HG03175 (cell line): ENCODE measurements around the gene HOXB4.

Experiments used
- ATAC-seq: cut with Tn5 transposase; IDR thresholded peaks from one replicate; pipeline ENCODE4 v1.9.1; 2021; ENCODE audit warnings: mild to moderate bottlenecking, moderate library complexity; ENCODE audit not compliant: unreplicated experiment

Gene HOXB4

DNA sequence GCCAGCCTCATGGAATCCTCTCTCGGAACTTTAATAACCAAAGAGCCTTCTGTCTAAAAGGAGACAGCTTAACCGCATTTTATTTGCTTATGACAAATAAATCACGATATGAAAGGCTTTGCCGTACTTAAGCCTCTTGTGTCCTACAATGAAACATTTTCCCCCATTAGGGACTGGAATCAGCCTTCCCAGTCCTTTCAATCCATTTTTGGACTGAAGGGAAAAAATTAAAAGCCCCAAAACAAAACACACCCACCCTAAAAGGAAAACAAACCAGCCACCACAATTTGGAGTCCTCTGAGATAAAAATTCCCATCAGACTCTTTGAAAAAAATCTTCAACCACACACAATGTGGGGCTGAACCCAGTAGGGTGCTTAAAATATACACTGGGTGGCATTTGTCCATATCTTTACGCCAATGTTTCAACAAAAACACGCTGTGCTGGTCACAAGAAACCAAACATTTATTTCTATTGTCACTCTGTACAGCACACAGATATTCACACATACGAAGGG is 3.0 kb downstream of the HOXB4 start:
- ATAC-seq = no peak

DNA sequence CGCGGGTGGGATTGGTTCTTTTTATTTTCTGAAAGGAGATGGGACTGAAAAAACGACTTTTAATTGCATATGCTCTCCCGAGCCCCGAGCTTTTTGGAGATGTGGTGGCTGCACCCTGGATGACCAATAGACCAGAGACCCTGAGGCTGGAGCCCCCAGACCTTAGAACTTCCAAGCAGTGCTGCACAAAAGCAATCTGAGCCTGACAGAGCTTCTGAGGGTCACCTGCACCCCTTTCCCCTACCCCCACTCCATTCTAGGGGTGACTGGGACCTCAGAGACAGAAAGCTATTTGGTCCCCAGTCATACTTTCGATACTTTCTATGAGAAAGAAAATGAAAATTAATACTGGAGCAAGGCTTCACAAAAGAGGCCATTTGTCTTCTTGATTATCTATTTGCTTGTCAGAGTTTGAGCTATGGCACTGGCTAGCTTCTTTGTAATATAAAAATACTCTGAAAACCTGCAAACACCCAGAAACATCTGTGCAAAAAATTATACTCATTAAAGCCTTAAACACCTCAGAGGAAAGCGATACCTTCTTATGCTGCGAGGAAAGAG is 3.6 kb downstream of the HOXB4 start:
- no peak for ATAC-seq

- no peak for ATAC-seq
These were observed 6.2 kb downstream of the HOXB4 start for GRCh38 chr17:48571826-48572417.

DNA sequence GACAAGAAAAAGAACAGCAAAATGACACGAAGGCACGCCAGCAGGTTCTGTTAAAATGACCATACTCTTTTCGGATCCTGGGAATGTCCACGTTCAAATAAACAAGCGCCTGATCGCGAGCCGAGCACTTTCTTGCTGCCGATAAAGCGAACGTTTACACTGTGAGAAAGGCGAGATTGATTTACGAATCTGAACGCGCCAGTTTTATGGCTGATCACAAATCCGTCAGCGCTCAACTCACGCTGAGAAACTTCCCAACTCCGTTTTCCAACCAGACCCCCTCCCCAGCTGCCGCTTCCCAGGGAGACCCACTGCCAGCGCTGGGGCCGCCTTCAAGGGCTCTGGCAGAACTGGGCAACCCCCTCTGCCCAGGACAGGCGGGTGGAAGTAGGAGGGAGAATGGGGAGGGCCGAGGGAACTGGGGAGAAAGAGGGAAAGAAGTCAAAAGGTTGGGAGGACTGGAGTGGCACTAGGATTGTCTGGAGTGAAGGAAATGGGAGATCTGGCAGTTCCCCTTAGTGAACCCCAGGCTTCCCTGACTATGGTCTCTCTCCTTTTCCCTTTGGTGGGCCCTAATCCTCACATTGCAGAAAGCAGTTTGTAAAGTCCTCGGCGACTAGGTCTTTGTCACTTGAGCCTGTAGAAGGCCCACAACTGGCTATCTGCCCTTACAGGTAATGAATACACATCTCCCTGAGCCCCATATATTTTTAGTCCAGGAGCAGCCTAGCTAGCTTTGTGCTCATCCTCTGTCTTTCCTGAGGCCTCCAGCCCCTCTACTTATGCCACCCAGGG is 6.9 kb downstream of the HOXB4 start:
- ATAC-seq = no peak

- no peak for ATAC-seq
These were observed 7.7 kb downstream of the HOXB4 start for GRCh38 chr17:48570325-48571023.

DNA sequence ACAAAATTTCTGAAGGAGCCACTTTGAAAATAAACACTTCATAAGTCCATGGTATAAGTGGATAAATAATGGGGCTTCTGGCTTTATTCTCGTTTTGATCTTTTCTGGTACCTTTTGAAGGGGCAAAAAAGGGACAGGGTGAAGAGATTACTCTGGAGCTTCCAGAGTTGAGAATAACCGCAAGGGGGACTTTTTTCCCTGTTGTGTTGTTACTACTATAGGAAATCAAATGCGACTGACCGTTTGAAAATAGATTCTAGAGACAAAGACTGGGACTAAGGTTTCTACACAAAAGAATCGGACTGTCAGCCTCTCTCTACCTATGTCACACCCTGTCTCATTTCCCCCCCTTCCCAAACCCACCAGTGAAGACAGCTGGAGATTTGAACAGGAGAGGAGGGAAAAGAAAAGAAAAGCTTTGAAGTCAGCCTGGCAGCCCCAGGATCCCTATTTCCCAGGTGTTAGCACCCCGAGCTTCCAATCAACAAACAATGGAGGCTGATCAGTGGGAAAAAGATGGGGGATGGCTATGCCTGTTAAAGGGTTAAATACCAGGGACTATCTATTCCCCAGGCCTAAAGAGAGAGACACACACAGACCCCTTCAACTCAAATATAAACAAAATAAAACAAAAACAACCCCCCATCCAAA is 8.4 kb downstream of the HOXB4 start:
- no peak for ATAC-seq

DNA sequence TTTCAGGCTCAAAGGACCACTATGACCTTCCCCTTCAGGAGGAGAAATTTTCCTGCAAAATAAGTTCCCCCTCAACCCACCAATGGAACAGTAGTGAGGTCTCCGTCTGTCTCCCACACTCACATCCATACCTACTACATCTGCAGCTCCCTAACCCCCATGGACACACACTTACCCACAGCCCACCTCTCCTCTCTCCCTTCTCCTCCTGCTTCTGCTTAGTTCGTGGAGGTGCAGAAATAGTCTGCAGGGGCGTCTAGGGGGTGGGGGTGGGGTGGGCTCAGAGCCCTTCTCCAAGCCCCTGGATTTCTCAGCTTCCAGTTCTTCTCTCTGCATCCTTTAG is 8.9 kb downstream of the HOXB4 start:
- no peak for ATAC-seq

DNA sequence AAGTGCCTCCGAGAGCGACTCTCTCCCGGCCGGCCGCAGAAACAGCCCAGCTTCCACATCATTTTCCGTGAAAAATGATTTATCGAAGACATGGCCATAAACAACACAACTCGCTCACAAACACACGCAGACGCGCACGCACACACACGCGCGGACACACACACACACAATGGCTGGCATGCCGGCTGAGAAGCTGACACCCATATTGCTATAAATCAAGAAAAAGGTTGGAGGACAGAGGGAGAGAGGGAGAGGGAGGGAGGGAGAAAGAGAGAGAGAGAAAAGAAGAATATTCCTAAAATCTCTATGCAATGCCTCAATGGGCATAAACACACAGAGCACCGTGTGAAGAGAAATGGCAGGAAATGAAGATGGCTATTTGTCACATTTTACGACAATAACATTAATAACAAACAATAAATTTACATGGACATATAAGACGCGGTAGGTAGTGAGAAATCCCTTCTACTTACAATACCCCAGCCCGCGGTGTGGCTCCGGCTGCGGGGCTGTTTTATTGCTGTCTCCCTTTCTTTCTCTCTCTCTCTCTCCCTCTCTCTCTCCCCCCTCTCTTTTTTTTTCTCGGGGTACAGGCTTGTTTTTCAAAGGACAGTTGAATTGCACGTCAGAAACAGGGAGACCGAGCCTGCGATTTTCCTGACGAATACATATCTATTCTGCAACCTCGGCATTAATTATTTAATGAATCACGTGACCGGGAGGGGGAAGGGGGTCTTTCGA is 9.5 kb downstream of the HOXB4 start:
- no peak for ATAC-seq

- no peak for ATAC-seq
These were observed 10.3 kb downstream of the HOXB4 start for GRCh38 chr17:48567646-48568354.

GRCh38 chr17:48567209-48567608 is 10.9 kb downstream of the HOXB4 start:
- no peak for ATAC-seq

DNA sequence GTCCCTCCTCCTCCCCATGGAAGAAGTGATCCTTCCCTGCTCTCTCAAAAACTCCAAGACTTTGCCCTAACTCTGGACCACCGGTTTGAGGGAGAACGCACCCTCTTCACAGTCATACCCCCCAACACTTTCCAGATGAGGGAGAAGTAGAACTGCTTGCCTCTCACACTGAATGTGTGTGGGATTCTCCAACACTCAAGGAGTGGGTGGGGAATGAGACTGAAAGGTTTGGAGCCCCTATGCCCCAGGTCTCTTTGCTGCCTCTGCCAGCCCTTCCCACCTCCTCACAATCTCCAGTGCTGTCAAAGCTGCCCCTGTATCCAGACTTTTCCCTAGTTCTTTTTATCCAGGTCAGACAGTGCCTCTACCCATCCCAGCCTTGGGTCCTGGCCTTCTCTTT is 11.4 kb downstream of the HOXB4 start:
- ATAC-seq = no peak

DNA sequence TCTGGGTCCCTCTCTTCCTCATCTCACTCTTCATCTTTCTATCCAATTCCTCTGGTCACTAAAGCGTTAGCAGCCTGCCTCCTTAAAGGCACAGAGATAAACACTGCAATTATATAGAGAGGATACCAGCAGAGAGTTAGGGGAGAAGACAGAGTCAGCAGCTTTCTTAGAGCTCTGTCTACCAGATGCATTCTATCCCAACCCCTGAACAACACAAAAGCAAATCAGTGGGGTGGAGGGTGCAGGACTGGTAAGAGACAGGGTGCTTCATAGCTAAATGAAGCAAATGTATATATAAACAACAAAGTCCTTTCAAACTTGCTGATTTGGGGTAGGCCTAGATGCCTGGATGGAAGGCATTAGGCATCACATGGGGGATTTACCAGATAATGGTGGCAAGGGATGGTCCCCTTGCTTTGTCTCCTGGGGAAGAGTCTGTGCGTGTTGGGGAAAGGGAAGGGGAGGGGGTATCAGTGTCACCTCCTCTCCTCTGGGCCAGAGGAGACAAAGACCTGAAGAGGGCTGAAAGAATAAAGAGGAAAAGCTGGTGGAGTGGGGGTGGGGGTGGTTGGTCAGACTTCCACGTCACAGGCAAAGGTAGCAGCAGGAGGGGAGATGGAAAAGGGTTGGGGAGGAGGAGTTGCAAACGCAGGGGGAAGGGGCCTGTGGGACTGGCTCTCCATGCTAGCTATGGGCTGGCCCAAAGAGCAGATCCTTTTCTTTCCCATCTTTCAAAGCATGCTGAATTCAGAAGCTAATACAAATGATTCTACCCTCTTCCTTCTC is 12.0 kb downstream of the HOXB4 start:
- no peak for ATAC-seq

GRCh38 chr17:48565022-48565554 is 13.1 kb downstream of the HOXB4 start:
- ATAC-seq = no peak

DNA sequence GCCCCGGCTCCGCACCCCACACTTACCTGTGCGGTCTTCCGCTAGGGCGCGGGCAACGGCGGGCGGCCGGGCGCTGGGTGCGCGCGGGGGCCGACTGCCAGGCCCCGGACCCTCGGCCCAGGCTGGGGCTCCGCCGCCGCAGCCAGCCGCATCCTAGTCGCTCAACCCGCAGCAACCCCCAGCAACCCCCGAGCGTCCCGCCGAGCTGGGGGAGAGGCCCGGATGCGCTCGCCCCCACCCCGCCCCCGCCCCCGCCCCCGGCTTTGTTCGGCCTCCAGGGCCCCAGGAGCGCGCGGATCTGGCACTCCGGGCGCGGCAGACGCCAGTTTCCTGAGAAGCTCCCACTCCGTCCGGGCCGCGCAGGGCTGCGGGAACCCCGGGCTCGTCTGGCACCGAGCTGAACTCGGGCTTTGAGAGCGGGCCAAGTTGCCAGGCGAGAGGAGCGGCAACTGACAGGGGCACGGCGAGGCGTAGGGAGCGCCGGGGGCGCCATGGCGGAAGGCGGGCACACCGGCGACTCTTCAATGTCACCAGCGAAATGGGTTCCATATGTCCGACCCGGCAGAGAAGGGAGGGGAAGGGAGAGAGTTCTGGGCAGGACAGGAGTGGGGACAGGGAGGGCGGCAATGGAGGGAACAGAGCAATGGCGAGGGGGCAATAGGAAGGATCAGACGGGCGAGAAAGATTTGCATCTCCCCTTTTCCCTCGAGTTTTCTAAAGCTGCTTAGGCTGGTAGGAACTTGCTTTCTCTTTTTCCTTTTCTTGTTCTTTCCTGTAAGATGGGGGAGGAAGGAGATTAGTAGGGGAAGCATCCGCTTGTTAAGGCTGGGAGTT is 13.7 kb downstream of the HOXB4 start:
- no peak for ATAC-seq

DNA sequence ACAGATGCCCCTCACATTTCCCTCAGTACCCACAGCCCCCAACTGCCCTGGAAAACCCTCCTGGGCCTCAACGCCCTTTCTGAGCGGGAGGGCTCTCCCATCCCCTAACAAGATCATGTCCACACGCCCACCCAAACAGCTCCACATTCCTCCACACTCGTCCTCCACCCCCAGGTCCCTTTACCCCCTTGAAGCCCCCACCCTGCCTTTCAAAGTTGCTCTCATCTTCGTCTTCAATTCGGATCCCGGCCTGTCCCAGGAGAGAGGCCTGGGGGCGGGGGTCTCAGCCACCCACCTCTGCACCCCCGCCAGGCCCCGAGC is 14.3 kb downstream of the HOXB4 start:
- ATAC-seq = no peak

- ATAC-seq = no peak
These were observed 14.7 kb downstream of the HOXB4 start for GRCh38 chr17:48563385-48563838.

- ATAC-seq = no peak
These were observed 15.2 kb downstream of the HOXB4 start for GRCh38 chr17:48562934-48563333.
